Measurements from ENCODE around the gene B4GALT3. TPM values are rescaled to one million over a fixed set of nuclear protein-coding genes. Genes with fewer than 3 reads are reported as not detected.

B4GALT3 gene
- total and polyA plus RNA-seq, 5 donors from 2014 or later = 68.1 to 104 (median 82.8) TPM

DNA sequence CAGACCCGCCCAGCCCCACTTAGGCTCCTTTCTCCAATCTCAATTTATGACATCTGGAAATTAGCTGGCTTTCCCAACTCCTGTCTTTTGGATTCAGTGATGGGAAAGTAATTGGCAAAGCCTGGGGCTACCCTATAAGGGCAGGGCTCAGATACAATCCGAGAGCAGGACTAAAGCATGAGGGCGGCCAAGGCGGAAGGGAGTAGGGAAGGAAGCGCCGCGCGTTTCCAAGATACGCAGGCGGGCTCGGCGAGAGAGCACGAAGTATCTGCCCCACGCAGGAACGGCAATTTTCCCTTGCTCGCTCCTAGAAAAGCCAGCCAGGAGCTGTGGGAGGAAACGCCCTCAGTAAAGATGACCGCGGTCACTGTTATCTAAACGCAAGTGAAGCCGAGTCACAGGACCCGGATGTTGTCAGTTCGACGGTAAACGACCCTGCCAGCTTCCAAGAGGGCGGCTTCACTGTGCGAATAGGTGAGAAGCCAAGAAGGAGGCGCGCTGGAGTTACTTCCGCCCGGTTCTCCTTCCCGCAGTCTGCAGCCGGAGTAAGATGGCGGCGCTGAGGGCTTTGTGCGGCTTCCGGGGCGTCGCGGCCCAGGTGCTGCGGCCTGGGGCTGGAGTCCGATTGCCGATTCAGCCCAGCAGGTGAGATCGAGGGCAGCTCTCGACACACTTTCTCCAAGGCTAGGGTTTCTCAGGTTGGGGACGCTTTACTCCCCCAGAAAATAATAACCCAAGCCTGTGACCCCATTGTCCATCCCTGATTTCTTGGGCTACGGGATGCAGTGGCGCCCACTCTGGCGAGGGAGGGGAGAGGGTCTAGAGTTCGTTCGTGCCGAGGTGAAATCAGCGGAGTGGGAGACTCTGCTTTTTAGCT, 24.8 kb upstream of the B4GALT3 start, which contains the start of gene NDUFS2:
Gene NDUFS2 (plus strand): TSS at position 532 of the 877 bp plus-strand sequence. CDS start 19 bp downstream, at position 551.
- DNase-seq (peak; percentile 94 to 99 (median 96)), ATAC-seq (ENCODE audit: low read depth in 2 of 2) (peak; percentile 98 to 99)
- Histone ChIP-seq H3K36me3 (ENCODE audit: control insufficient read depth, insufficient read depth, low read length) (peaks cover 25% of the 10 kb centered on the region), H3K4me1 (ENCODE audit: control insufficient read depth, insufficient read depth, low read length, poor library complexity, severe bottlenecking) (peaks cover 62% of the 10 kb centered on the region), H3K27ac (ENCODE audit: insufficient read depth, low read length, poor library complexity, severe bottlenecking) (peak within 1 kb of the TSS; percentile 90), H3K27me3 (ENCODE audit: control insufficient read depth, insufficient read depth, low read length) (no peaks in the 10 kb centered on the region), H3K4me3 (ENCODE audit: low read depth, low read length) (peak within 1 kb of the TSS; percentile 85), H3K9me3 (ENCODE audit: control insufficient read depth in 2 of 2, low read length in 2 of 2) (no peaks in the 10 kb centered on the region)
- Mint-ChIP-seq H3K4me3 (peak within 1 kb of the TSS; percentile 96 to 98 (median 98)), H3K4me1 (peaks cover 26 to 80% (median 56%) of the 10 kb centered on the region in 4 donors), H3K36me3 (peaks cover 21% of the 10 kb centered on the region), H3K9me3 (no peaks in the 10 kb centered on the region), H3K27me3 (peaks cover 4% of the 10 kb centered on the region), H3K27ac (peak within 1 kb of the TSS; percentile 98 to 99 (median 99))

DNA sequence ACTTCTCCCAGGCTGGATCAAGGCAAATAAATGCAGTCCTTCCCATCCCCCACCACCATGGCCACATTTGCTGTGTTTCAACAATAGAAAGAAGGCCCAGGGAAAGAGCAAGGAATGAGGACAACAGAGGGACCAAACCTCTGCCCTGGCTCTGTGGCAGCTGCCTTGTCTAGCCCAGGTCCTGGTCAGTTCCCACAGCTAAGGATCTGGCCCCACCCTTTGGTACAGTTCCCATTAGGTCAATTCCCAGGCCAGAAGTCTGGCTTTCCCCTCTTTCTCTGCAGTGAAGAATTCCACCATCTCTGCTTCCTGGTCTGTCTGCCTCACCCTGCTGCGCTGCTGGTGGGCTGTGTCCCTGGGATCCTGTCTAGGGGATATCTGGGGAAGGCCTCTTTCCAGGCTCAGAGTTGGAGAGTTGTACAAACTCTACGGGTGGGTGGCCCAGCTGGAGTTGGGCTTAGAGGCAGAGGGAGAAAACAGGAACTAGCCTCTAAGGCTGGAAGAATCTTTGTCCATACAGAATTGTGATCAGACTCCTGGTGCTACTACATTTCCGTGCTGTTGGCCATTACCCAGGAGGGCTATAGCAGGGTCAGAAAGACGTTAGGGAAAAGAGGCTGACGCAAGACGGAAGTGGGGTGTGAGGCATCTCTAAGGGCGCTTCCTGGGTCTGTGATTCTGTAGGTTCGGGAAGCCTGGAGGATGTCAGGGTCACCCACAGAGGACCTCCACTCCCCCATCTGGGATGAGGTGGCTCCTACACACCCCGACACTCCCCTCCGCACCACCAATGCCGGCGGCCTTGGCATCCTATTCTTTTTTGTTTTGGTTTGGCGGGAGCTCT, 23.9 kb upstream of the B4GALT3 start:
- Histone ChIP-seq H3K27me3 (ENCODE audit: control insufficient read depth, insufficient read depth, low read length) (no peaks in the 10 kb centered on the region), H3K9me3 (ENCODE audit: control insufficient read depth in 2 of 2, low read length in 2 of 2) (no peaks in the 10 kb centered on the region), H3K36me3 (ENCODE audit: control insufficient read depth, insufficient read depth, low read length) (peaks cover 18% of the 10 kb centered on the region), H3K4me1 (ENCODE audit: control insufficient read depth, insufficient read depth, low read length, poor library complexity, severe bottlenecking) (peaks cover 57% of the 10 kb centered on the region), H3K27ac (ENCODE audit: insufficient read depth, low read length, poor library complexity, severe bottlenecking) (peak overlapping the region; percentile 90), H3K4me3 (ENCODE audit: low read depth, low read length) (peak overlapping the region; percentile 85)
- Mint-ChIP-seq H3K27ac (peak overlapping the region; percentile 98 to 99 (median 99)), H3K36me3 (peaks cover 18% of the 10 kb centered on the region), H3K27me3 (peaks cover 4% of the 10 kb centered on the region), H3K4me3 (peak overlapping the region; percentile 96 to 98 (median 98)), H3K9me3 (no peaks in the 10 kb centered on the region), H3K4me1 (peaks cover 25 to 72% (median 49%) of the 10 kb centered on the region in 4 donors)
- ATAC-seq (ENCODE audit: low read depth in 2 of 2) (no peak), DNase-seq (no peak)

DNA sequence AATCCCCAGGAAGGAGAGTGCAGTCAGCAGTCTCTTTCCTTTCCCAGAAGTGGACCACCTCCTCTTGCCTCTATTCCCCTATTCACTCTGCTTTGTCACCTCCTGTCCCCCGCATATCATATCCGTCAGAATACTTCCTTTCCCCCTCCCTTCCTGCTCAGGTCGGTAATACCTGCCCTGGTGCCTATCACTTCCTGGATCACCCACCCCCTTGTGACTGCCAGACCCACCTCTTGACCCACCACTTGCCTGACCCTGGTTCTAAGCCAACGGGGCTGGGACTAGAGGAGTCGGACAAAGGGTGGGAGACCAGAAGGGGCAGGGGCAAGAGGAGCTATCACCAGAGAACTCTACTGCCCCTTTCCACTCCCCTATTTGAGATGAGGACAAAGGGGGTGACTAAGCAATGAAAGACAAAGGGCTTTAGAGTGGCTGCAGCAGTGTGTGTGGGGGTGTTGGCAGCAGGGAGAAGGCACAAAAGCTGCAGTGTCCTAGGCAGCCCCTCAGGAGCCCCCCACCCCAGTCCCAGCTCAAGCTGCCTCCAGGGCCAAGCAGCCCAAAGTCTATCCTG, 23.2 kb upstream of the B4GALT3 start:
- Mint-ChIP-seq H3K9me3 (no peaks in the 10 kb centered on the region), H3K4me1 (peaks cover 20 to 67% (median 44%) of the 10 kb centered on the region in 4 donors), H3K4me3 (peak overlapping the region; percentile 85 to 98 (median 96)), H3K27ac (peak overlapping the region; percentile 98 to 99 (median 99)), H3K27me3 (peaks cover 4% of the 10 kb centered on the region), H3K36me3 (peaks cover 16% of the 10 kb centered on the region)
- H3K9me3 ChIP-seq (ENCODE audit: control insufficient read depth in 2 of 2, low read length in 2 of 2) = no peaks in the 10 kb centered on the region
- H3K36me3 ChIP-seq (ENCODE audit: control insufficient read depth, insufficient read depth, low read length) = peaks cover 15% of the 10 kb centered on the region
- peak overlapping the region; percentile 61 for H3K4me3 ChIP-seq (ENCODE audit: low read depth, low read length)
- peak overlapping the region; percentile 90 for H3K27ac ChIP-seq (ENCODE audit: insufficient read depth, low read length, poor library complexity, severe bottlenecking)
- H3K4me1 ChIP-seq (ENCODE audit: control insufficient read depth, insufficient read depth, low read length, poor library complexity, severe bottlenecking) = peaks cover 52% of the 10 kb centered on the region
- H3K27me3 ChIP-seq (ENCODE audit: control insufficient read depth, insufficient read depth, low read length) = no peaks in the 10 kb centered on the region
- no peak for ATAC-seq (ENCODE audit: low read depth in 2 of 2)
- DNase-seq = peak in 2 of 3 donors; percentile 34 to 75

DNA sequence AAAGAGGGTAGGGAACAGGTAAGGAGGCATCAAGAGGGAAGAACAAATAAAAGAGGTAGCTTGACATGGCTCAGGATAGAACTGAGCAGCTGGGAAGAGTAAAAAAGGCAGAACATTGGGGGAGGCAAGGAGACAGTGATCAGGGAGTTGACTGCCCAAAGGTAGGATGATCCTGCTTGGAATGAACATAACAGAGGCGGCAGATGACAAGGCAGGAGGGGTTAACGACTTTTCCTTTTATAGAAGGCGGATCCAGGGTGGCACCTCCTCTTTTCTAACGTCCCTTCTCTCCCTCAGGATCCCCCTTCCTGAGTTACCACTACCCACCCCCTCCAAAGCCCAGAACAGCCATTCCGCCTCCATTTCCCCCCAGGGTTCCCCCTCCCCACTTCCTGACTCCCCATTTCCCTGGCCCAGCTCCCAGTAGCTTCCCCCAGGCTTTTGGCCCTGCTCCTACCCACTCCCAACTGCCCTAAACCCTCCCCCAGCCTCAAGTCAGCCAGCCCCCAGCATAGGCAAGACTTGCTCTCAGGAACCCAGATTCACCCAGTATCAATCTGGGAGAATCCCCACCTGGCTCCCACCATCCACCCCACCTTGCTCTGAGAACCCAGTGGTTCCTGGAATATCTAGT, 22.3 kb upstream of the B4GALT3 start:
- peaks cover 47% of the 10 kb centered on the region for H3K4me1 ChIP-seq (ENCODE audit: control insufficient read depth, insufficient read depth, low read length, poor library complexity, severe bottlenecking)
- peaks cover 8% of the 10 kb centered on the region for H3K36me3 ChIP-seq (ENCODE audit: control insufficient read depth, insufficient read depth, low read length)
- DNase-seq (no peak), ATAC-seq (ENCODE audit: low read depth in 2 of 2) (no peak)
- peak overlapping the region; percentile 90 for H3K27ac ChIP-seq (ENCODE audit: insufficient read depth, low read length, poor library complexity, severe bottlenecking)
- no peaks in the 10 kb centered on the region for H3K27me3 ChIP-seq (ENCODE audit: control insufficient read depth, insufficient read depth, low read length)
- Mint-ChIP-seq H3K27ac (peak overlapping the region; percentile 98 to 99 (median 99)), H3K4me3 (peak overlapping the region; percentile 7 to 97 (median 82)), H3K36me3 (peaks cover 11% of the 10 kb centered on the region), H3K4me1 (peaks cover 15 to 69% (median 40%) of the 10 kb centered on the region in 4 donors), H3K27me3 (peaks cover 4% of the 10 kb centered on the region), H3K9me3 (no peaks in the 10 kb centered on the region)
- H3K4me3 ChIP-seq (ENCODE audit: low read depth, low read length) = peak overlapping the region; percentile 61
- H3K9me3 ChIP-seq (ENCODE audit: control insufficient read depth in 2 of 2, low read length in 2 of 2) = no peaks in the 10 kb centered on the region

DNA sequence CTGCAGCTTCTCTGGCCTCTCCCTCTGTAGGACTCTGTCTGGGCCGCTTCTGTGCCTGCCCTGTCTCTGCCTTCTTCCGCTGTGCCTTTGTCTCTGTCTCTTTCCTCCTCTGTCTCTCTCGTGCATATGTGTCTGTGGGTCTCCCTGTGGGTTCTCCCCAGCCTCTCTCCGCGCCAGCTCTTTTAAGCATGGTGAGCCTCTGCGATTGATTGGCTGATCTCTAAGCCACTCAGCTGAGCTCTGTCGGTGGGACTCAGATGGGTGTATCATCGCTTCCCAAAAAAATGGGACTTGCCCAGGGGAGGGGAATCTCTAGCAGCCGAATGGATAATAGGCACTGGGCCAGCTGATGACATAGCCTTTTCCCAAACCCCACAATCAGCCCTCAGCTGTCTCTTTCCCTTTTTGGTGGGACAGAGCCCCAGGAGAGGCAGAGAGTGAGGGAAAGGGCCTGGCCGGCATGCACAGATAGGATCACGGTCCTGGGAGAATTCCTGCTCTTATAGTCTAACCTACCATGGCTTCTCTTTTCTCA, 21.7 kb upstream of the B4GALT3 start, which contains the start of gene ADAMTS4:
Gene ADAMTS4 (minus strand): TSS at position 158 of the 535 bp plus-strand sequence. CDS start 427 bp downstream, outside the sequence.
- no peak for DNase-seq
- H3K27me3 Mint-ChIP-seq = peaks cover under 1% of the 10 kb centered on the region
- peaks cover 9 to 64% (median 33%) of the 10 kb centered on the region in 4 donors for H3K4me1 Mint-ChIP-seq
- H3K4me1 ChIP-seq (ENCODE audit: control insufficient read depth, insufficient read depth, low read length, poor library complexity, severe bottlenecking) = peaks cover 44% of the 10 kb centered on the region
- peak within 1 kb of the TSS in 3 of 4 donors; percentile 15 to 69 (median 39) for H3K4me3 Mint-ChIP-seq
- peak within 1 kb of the TSS; percentile 90 for H3K27ac ChIP-seq (ENCODE audit: insufficient read depth, low read length, poor library complexity, severe bottlenecking)
- H3K27ac Mint-ChIP-seq = peak within 1 kb of the TSS; percentile 98 to 99 (median 99)
- peaks cover 4% of the 10 kb centered on the region for H3K36me3 Mint-ChIP-seq
- H3K9me3 Mint-ChIP-seq = no peaks in the 10 kb centered on the region
- ATAC-seq (ENCODE audit: low read depth in 2 of 2) = no peak
- H3K9me3 ChIP-seq (ENCODE audit: control insufficient read depth in 2 of 2, low read length in 2 of 2) = no peaks in the 10 kb centered on the region
- peaks cover 6% of the 10 kb centered on the region for H3K36me3 ChIP-seq (ENCODE audit: control insufficient read depth, insufficient read depth, low read length)
- peak within 1 kb of the TSS; percentile 61 for H3K4me3 ChIP-seq (ENCODE audit: low read depth, low read length)
- H3K27me3 ChIP-seq (ENCODE audit: control insufficient read depth, insufficient read depth, low read length) = no peaks in the 10 kb centered on the region

DNA sequence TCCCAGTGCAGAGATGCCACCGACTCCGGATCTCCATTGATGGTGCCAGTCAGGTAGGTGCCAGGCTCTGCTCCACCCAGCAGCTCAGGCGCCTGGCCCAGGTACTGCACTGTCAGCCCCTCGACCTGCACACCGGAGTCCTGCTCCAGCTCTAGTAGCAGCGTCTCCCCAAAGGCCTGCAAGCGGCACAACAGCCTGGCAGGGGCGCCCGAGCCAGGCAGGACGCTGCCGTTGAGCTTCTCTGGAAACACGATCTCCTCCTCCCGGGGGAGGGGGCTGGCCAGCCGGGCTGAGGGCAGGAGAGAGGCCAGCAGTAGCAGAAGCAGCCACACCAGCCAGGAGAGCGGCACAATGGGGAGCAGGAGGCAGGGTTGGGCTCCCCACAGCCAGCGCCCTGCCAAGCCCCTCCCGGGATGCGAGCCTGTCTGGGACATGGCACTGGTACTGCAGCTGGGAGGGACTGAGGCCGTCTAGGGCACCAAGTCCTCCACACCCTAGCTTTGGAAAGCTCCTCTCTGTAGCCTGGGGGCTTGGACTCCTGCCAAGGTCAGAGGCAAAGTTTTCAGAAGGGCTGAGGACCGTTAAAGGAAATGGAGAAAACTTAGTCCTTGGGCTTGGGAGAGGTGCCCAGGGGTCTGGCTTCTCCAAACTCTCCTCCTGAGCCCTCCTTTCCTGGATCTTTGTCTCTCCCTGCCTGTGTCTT, 21.0 kb upstream of the B4GALT3 start:
- ATAC-seq (ENCODE audit: low read depth in 2 of 2) = no peak
- peaks cover under 1% of the 10 kb centered on the region for H3K36me3 ChIP-seq (ENCODE audit: control insufficient read depth, insufficient read depth, low read length)
- H3K36me3 Mint-ChIP-seq = peaks cover 3% of the 10 kb centered on the region

More for the DNA sequence above, 21.0 kb upstream of the B4GALT3 start:
- Mint-ChIP-seq H3K4me3 (no peak overlapping the region), H3K9me3 (no peaks in the 10 kb centered on the region), H3K27ac (no peak overlapping the region), H3K27me3 (no peaks in the 10 kb centered on the region), H3K4me1 (peaks cover 7 to 58% (median 29%) of the 10 kb centered on the region in 4 donors)
- no peak overlapping the region for H3K27ac ChIP-seq (ENCODE audit: insufficient read depth, low read length, poor library complexity, severe bottlenecking)
- peaks cover 38% of the 10 kb centered on the region for H3K4me1 ChIP-seq (ENCODE audit: control insufficient read depth, insufficient read depth, low read length, poor library complexity, severe bottlenecking)
- no peak overlapping the region for H3K4me3 ChIP-seq (ENCODE audit: low read depth, low read length)
- no peak for DNase-seq
- no peaks in the 10 kb centered on the region for H3K9me3 ChIP-seq (ENCODE audit: control insufficient read depth in 2 of 2, low read length in 2 of 2)
- no peaks in the 10 kb centered on the region for H3K27me3 ChIP-seq (ENCODE audit: control insufficient read depth, insufficient read depth, low read length)
